Superior temporal gyrus (tissue), 1 donor: ENCODE data around the gene CHIC2.

ENCODE experiments used
- DNase-seq: peaks from one replicate; pipeline ENCODE4 v3.0.0-alpha.2; 2016; ENCODE audit errors: extremely low spot score

The CHIC2 gene

DNA sequence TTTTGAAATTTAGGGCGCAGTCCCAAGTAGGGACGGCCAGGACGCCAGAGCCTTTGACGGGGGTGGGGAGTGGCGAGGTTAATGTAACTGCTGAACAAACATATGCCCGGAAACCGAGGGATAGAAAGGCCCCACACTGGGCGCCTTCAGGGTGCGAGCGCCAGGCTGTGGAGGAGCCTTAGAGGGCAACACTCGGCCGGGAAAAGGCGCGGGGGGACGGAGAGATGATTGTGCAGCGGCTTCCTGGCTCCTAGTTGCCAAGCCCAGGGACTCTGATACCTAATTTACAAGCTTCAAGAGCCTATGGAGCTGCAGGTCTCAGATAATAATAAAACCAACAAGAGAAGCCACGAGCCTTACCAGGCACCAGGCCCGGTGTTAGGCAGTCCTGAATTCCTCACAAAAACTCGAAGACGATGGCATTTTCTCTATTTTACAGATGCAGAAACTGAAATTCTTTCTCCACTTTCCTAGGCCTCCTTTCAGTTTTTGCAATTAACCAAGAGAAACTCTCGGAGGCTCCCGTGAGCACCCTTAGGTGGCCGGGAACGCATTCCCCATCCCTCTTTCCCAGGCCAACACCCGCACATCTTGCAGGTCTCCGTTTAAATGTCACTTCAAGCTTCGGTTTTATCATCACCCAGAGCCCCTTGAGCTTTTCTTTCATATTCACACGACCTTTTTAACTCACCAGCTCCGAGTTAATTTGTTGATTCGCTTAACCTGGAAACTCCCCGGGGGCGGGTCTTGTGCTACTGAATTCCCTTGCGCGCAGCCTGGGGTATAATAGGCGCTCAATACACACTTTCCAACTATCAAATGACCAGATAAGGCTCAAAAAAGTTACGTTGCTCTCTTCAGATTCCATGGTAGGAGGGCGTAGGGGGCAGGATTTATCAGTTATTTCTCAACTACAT, 29.2 kb upstream of the CHIC2 start:
- no peak for DNase-seq

DNA sequence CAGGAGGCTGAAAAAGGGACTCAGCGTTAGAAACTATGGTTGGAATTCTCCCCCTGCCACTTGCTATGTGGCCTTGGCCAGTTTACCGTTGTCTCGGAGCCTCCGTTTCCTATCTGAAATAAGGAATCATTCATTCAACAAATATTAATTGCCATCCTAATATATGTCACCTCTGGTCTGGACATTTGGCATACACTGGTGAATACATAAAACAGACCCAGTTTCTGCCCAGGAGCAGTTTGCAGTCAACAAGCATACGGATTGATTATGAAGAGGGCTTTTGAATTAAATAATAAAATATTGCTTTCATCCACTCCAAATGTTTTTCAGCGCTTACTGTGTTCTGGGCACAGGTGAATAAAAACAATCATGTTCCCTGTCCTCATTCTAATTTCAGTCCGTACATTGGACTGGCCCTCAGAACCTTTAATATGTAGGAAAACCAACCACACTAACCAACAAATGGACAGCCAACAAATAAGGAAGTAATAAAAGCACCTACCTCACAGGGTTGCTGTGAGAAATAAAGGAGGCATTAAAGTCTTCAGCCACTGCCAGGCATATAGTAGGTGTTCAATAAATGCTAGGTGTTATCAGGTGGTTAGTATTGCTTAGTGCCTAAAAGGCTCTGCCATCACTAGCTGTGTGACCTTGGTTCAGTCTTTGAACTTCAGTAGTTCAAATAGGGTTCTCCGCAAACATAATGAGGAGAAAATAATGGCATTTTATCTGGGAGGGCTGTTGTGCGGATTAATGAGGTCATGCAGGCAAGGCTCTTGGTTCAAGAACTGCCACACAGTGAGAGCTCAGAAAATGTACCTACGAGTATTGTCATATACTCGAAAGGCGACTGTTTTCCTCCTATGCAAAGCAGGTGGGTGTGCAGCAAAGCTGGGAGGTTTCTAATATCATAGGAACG, 28.3 kb upstream of the CHIC2 start:
- no peak for DNase-seq

DNA sequence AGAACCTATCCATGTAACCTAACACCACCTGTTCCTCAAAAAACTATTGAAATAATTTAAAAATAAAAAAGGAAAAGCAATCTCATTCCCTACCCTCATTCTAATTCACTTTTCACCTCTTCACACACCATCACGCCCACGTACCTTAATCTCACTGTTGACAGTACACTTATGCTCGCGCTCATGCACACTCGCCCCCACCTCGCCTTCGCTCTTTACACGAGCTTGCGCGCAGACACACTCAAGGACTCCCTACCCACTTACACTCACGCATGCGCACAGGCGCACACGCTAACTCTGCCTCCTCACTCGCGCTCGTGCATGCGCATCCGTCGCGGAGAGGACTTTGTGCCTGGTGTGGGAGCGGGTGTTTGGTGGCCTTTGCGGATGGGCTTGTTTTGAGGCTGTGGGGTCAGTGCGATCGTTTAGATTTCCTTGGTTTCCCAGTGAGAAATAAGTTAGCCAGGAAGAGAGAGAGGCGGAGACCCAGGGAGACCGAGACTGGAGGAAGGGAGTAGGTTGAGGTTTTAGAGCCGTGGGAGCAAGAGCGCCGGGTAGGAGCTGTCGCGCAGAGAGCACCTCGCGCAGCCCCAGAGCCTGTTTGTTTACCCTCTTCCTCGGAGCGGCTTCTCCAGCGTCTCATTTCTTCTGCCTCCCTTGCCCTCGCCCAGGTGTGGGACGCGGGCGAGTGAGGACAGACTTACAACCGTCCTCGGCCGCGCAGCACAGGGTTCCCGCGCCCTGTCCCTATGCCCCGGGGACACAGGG, 27.4 kb upstream of the CHIC2 start:
- peak; percentile 82 for DNase-seq

DNA sequence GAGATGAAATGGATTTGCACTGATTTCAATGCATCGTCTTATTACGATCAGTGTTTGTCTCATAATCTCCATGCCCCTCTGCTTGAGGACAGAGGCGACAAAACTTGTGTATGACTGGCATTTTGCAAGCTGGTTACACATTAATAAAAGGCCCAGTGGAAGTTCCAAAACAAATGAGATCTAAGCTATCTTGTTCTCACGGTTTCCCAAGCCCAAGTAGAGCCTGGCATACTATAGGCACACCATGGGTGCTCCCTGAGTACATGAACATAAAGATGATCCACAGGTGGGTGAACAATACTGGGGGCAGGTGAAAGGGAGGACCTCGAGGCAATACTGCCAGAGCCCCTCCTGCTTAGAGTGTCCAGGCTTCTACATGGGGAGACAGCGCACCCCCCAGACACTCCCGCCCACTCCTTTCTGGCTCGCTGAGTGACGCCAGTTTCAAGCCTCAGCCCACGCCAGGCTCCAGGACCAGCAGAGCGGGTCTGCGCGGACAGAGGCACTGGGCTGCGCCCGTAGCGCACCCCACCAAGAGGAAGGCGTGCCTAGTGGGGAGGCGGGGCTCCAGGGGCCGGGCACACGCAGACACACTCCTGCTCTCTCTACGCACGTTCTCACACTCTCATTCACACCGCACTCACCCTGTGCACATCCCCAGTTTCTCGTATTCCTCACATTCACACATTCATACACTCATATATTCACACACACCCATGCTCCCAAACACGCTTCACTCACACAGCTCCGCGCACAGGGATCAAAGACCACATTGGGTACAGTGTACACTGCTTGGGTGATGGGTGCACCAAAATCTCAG, 26.6 kb upstream of the CHIC2 start:
- DNase-seq, result no peak

DNA sequence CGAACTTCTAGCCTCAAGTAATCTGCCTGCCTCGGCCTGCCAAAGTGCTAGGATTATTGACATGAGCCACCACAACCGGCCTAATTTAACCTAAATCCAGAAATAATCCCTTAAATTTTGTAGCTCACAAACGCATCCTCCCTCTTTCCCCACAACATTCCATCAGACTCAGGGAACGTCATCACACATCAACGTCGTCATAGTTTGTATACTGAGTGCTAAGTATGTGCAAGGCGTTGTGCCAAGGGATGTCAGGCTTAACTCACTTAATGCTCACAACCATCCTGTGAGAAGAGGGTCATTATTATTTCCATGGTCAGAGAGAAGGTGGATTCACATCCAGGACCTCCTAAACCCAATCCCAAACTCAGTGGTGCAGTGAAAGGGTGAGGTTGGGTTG, 26.0 kb upstream of the CHIC2 start:
- DNase-seq, result no peak

DNA sequence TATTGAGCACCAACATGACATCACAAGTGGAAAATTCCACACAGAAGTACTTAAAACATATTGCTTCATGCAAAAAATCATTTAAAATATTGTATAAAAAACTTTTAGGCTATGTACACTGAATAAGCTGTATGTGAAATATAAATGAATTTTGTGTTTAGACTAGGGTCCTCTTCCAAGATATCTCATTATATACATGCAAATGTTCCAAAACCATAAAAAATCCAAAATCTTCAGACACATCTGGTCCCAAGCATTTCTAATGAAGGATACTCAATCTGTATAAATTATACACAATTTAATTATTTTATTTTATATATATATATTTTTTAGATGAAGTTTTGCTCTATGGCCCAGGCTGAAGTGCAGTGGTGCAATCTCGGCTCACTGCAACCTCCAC, 25.5 kb upstream of the CHIC2 start:
- no peak for DNase-seq

DNA sequence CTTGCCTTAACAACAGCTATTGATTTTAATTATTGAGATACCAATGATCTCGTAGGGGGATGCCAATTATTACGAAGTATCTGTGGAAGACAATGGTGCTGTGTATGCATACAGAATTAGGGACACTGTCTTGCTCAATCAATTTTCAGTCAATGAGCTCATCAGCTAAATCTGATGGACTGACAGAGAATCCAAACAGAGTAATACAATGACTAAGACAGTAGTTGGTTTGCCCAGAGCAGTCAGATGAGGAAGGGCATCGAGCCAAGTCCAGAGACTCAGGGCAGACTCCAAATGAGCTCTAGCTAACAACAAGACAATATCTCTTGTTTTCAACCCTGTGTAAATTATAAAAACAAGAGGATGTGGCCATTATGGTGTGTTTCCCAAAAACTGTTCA, 20.9 kb upstream of the CHIC2 start:
- peak; percentile 89 for DNase-seq

DNA sequence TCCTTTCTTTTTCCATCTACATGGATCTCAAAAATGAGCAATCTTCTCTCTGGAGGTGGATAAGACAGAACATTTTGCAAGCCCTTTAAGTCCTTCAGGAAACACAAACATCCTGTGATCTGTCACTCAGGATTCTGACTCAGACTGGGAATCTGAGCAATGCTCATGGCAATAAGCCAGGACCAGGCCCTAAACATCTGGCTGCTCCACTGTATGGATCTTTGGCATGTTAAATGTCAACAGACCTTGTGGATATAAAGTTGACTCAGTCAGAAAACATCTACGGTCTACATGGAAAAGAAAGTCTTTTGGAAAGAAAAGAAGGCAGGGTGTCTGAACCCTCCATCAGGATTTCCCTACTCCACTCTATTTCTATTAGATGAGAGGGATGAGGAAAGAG, 17.8 kb upstream of the CHIC2 start:
- no peak for DNase-seq

DNA sequence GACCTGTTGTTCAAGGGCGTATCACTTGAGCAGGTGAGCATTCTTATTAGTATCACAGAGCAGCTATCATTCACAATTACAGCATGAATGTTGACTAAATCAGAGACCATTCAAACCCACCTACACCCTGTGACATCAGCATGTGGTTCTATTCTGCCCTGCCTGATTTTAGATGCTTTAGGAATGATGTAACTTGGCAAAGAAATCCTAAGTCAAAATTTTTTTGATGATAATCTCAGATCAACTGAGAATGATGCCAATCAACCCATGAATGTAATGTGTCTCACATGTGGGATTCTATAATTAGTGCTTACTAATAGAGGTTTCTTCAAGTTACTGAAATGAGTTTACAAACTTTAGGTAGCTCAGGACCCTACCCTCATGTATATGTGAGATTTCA, 13.4 kb upstream of the CHIC2 start:
- DNase-seq, result no peak

DNA sequence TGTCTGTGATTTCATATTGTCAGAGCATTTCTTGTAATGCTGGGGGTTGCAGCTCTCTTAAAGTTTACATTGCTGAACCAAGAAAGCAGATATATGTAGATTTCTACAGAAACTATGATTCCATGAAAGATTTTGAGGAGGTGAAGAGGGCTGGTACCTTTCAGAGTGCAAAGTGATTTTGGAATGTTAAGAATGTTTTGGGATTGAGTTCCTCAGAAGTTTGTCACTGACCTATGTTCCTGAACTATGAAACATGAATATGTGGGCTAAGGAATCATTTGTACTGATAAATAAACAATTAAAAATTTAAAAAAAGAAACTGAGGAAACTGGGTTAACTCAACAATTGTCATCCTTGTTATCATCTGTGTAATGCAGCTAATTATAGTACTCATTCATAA, 12.3 kb upstream of the CHIC2 start:
- no peak for DNase-seq

DNA sequence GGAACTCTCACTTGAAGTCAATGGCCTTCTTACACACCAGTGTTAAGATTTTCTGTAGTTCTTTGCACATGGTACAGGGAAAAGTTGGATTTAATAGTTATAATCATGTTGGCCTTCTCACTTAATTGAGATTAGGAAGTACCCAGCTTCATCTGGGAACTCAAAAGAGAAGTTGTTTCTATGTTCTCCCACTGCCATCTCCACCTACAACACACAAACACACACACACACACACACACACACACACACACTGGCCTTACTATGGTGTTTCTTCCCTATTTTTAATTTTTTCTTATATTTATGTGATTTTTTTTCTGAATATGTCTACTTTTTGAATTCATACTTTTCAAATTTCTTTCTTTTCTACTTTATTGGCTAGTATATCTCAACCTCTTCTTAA, 10.0 kb upstream of the CHIC2 start:
- DNase-seq, result no peak

DNA sequence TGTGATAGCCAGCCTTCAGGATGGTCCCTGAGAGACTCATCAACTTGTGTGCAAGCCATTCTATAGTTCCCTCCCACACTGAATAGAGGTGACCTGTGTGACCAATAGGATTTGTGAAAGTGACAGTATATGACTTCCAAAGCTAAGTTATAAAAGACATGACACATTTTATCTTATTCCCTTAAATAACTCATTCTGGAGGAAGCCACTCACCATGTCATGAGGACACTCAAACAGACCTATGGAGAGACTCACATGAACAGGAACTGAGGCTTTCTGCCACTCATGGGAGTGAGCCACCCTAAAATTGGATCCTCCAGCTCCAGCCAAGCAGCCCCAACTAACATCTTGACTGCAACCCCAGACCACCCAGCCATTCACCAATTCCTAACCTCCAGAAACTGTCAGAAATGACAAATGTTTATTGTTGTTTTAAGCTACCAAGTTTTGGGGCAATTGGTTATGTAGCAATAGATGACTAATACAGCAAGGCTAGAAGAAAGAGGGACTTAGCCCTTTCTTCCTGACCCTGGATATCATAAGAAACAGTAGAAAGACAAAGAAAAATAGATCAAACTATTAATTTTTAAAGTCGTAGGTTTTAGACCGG, 9.0 kb upstream of the CHIC2 start:
- no peak for DNase-seq

DNA sequence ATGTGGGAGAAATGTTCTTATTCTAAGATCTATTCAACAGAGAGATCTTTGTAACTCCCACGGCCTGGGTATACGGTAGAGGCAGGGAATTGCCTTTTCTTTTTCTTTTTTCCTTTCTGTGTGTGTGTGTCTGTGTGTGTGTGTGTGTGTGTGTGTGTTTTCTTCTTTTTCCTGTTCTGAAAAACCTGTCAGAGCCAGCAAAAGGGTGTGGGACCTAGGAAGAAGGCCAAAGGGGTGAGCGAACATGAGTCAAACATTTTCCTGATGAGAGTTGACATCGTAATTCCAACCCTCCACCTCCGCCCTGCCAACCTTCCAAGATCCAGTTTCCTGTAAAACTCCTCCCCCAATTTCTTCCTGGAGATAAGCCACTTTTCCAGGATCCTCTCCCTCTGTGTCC, 2.8 kb upstream of the CHIC2 start:
- DNase-seq, result no peak

DNA sequence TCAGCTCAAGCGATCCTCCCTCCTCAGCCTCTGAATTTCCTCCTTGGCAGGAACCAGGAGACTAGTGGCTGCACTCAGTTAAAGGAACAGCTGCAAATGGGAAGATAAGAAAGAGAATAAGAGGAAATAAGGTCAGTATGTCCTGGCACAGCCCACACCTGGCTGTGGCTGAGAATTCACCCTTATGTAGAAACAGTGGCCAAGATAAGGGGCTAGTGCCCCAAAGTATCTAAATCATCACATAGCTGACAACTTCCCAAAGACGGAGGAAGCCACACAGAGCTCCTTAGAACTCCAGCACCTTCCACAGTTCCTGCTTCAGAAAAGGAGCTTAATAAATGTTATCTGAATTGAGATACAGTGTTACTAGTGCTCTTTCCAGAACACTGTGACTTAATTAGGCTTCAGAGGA, 2.3 kb upstream of the CHIC2 start:
- DNase-seq, result peak; percentile 16

DNA sequence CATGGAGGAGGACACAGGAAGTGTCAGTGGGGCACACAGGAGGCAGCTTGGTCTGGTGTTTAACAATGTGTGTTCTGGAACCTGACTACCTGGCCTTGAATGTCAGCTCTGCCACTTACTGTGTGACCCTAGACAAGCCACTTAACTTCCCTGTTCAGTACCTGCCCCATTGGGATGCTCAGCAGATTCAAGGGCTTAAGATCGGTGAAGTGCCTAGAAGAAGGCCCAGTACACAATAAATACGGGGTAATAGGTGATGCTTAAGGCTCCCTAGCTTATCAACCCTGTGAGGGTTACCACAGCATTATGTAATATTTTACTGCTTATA, 1.6 kb upstream of the CHIC2 start:
- no peak for DNase-seq

DNA sequence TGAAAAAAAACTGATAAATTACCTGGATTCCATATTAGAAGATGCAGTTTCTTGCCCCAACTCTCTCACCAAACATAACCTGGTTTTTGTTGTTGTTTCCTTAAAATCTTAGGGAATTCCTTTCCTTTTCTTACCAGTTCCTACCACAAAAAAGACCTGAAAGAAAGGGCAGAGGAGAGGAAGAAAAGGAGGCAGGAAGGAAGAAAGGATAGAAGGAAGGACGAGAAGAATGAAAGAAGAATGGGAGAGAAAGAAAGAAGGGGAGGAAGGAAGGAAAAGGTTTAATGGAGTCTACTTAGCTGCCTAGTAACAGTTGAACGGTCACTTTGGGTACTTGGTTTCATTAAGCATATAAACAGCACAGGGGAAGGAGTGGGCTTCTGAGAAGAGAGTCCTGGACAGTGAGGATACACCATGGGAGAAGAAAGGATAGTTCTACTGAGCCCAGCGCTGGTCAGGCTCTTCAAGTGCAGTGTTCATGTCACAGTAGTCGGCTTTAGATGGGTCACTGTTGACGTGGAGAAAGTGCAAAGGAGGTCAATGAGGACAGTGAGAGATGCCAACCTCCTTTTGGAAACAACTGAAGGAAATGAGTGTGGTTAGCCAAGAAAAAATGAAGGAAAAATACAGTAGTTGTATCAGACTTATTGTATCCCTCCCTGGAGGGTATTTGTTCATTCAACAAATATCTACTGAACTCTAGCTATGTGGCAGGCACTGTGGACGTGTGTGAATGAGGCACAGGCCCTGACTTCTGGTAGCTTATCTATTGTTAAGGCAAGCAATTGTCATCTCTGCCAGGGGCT, 1.1 kb upstream of the CHIC2 start:
- peak; percentile 8 for DNase-seq

DNA sequence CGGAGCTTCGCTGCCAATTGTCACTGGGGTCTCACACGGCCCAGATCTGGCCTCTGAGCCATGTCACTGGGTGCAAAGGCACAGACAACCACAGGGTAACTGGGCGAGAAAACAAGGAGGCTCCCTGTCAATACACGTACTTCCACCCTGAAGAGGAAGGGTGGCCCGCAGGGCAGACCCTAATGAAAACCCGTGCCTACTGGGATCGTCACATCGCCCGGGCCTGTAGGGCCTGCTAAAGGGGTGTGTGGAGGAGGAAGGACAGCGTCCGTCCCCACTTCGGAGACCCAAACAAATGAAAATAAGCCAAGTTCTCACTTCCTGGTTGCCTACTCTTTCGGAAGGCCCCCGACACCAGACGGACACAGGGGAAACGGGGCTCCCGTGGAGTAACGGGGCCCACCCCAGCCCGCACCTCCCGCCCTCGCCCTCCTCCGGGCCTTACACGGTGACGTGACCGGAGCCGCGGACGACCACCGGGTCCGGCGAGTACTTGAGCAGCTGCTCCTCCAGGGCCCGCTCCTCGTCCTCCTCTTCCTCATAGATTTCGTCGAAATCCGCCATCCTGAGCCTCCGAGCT, 578 bp downstream of the CHIC2 start:
- DNase-seq, result no peak

DNA sequence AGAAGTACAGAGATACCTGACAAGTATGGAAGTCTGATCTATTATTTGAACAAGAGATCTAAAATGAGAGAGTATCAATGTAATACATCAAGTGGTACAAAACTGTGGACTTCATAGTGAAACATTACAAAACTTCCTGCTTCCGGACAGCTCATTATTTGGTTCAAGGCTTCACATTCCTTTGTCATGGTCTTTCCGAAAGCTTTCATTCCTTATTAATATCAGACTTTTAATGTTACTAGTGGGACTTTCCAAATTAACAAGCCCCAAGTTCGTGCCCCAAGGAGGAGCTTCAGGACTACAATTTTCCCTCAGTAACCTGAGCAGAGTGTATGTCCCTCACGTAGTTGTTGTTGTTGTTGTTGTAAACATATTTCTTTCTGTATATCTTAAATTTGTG, 1.2 kb downstream of the CHIC2 start:
- no peak for DNase-seq

DNA sequence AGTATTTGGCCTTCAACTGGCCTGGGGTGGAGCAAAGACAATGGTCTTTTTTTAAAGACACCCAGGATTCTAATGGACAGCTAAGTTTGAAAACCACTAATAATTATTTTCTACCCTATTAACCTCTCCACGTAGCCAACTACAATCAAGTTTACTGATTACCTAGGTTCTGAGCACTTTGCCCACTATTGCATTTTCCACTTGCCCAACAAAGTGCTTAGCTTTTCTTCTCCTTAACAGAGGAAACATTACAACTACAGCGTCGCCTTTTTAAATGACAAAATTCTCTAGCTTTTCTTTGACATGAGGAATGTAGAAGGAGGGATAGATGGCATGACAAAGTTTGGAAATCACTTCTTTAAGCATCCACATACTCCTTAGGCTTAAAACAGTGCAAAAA, 2.0 kb downstream of the CHIC2 start:
- no peak for DNase-seq

DNA sequence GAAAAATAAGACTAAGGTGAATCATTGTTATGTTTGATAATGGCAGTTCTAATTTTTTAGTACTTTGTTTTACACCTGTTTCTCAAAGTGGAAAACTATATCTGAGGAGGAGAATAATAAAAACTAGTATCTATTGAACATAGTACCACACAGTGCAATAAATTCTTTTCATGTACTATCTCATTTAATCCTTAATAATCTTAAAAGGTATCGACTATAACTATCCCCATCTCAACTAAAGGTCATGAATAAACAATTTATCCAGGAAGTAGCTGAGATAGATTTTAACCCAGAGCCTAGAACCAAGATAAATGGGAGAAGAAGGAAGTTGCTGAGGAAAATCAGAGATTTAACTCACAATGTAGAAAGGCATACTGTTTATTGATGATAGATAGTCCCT, 2.5 kb downstream of the CHIC2 start:
- DNase-seq, result no peak
